Body of pancreas (tissue), 4 donors: ENCODE measurements around the gene RNU5B-1. TPM values are rescaled to one million over a fixed set of nuclear protein-coding genes. Genes with fewer than 3 reads are reported as not detected.

Experiments used
- ATAC-seq: fragments of 150-250 bp; one replicate; pipeline ENCODE4 v1.9.1; 2016
- DNase-seq, 4 donors: peaks; one replicate each; pipeline ENCODE4 v3.0.0-alpha.2; 2019
- H3K27ac ChIP-seq, 4 donors: fragments of 200-600 bp; sonication (generic); 1 replicate in 3 of 4; 2 replicates in 1 of 4; pipeline versions ENCODE4 v1.5.1 to v1.6.1; 2016 to 2019; ENCODE audit warnings: mild to moderate bottlenecking in 1 of 4, mixed read lengths in 1 of 4, moderate library complexity in 1 of 4
- H3K27me3 ChIP-seq, 2 donors: fragments of 200-600 bp; sonication (generic); one replicate each; pipeline ENCODE4 v1.6.0; 2016; ENCODE audit warnings: mild to moderate bottlenecking in 1 of 2
- H3K36me3 ChIP-seq, 2 donors: fragments of 200-600 bp; sonication (generic); replicated peaks in 1 of 2; 2 replicates each; pipeline ENCODE4 v1.5.1; 2016; ENCODE audit warnings: low read depth in 2 of 2; ENCODE audit not compliant: insufficient read depth in 1 of 2
- H3K4me1 ChIP-seq: fragments of 200-600 bp; sonication (generic); one replicate; pipeline ENCODE4 v1.6.0; 2016
- H3K4me3 ChIP-seq, 2 donors: fragments of 200-600 bp; sonication (generic); 1 replicate in 1 of 2; 2 replicates in 1 of 2; pipeline ENCODE4 v1.5.1; 2016 to 2019
- H3K9me3 ChIP-seq, 3 donors: fragments of 200-600 bp; sonication (generic); 1 replicate in 2 of 3; 2 replicates in 1 of 3; pipeline ENCODE4 v1.5.1; 2016
- CTCF ChIP-seq, 7 experiments: fragments of 450-650 bp in 4 of 7; fragments of 200-600 bp in 3 of 7; sonication (generic) in 3 of 7; IDR thresholded peaks; one replicate each; pipeline ENCODE4 v1.5.1; 2016 to 2019; ENCODE audit warnings: antibody characterized with exemption in 7 of 7
- POLR2A ChIP-seq, 3 donors: fragments of 450-650 bp; IDR thresholded peaks; one replicate each; pipeline ENCODE4 v1.6.1; 2016; ENCODE audit warnings: antibody characterized with exemption in 3 of 3, mild to moderate bottlenecking in 2 of 3
- WGBS, 2 donors: methylation state at CpG; one replicate each; pipeline ENCODE4 v1.1.5; 2017; 5-methylcytosine and 5-hydroxymethylcytosine counted together
- intact Hi-C: fragments of 100-400 bp; cut with DNase I; formaldehyde crosslinking; loops from one replicate; pipeline ENCODE4 v1.15.1; 2023
- total RNA-seq, 2 donors: library from RNA; depleted of rRNA; stranded (reverse); fragments of >200 nt; gene quantifications; one replicate each; pipeline ENCODE4 v1.1.0, GENCODE V29; 2016

RNU5B-1 gene
- total RNA-seq, 2 donors from 2014 or later, result not detected

GRCh38 chr15:65318870-65319356 is 14.4 kb downstream of the RNU5B-1 start:
- H3K27me3 ChIP-seq, result no peaks in the 10 kb centered on the region
- peak; percentile 98 for ATAC-seq
- no peaks in the 10 kb centered on the region for H3K4me1 ChIP-seq
- H3K9me3 ChIP-seq, result no peaks in the 10 kb centered on the region
- WGBS, 2 donors, result 37 to 40% methylated on average over 5 of the region's 5 CpGs
- intact Hi-C loops, result loop anchor here (5.0 kb wide), 1 partner anchor 68 kb away; no protein-coding TSS in a partner anchor
- peak; percentile 83 to 86 (median 83) for DNase-seq
- no peak overlapping the region for H3K27ac ChIP-seq
- no peak overlapping the region for H3K4me3 ChIP-seq
- TF ChIP-seq POLR2A (IDR thresholded peaks at IDR 0.05) (no peak), CTCF (IDR thresholded peaks at IDR 0.05) (peak; percentile 83 to 97 (median 95))
- no peaks in the 10 kb centered on the region for H3K36me3 ChIP-seq

- no peaks in the 10 kb centered on the region for H3K27me3 ChIP-seq
- H3K4me3 ChIP-seq, result no peak overlapping the region
- intact Hi-C loops, result no loop called here
- ATAC-seq (peak; percentile 19), DNase-seq (peak in 3 of 4 donors; percentile 62 to 72 (median 65))
- WGBS, 2 donors, result 6 to 8% methylated on average over 6 to 9 of the region's 9 CpGs
- H3K27ac ChIP-seq, result no peak overlapping the region
- TF ChIP-seq POLR2A (IDR thresholded peaks at IDR 0.05), result no peak
- TF ChIP-seq CTCF (IDR thresholded peaks at IDR 0.05), result no peak
- H3K36me3 ChIP-seq, result no peaks in the 10 kb centered on the region
- no peaks in the 10 kb centered on the region for H3K9me3 ChIP-seq
- H3K4me1 ChIP-seq, result peaks cover 4% of the 10 kb centered on the region
Observed at GRCh38 chr15:65323071-65323511, 18.6 kb downstream of the RNU5B-1 start.

- H3K36me3 ChIP-seq, result no peaks in the 10 kb centered on the region
- TF ChIP-seq CTCF (IDR thresholded peaks at IDR 0.05) (no peak), POLR2A (IDR thresholded peaks at IDR 0.05) (no peak)
- peaks cover 4% of the 10 kb centered on the region for H3K4me1 ChIP-seq
- WGBS, 2 donors, result 32 to 35% methylated on average over 3 to 6 of the region's 12 CpGs
- intact Hi-C loops, result no loop called here
- no peaks in the 10 kb centered on the region for H3K9me3 ChIP-seq
- no peaks in the 10 kb centered on the region for H3K27me3 ChIP-seq
- DNase-seq (peak in 3 of 4 donors; percentile 8 to 45 (median 25)), ATAC-seq (peak; percentile 50)
- H3K4me3 ChIP-seq, result no peak overlapping the region
- H3K27ac ChIP-seq, result no peak overlapping the region
Observed at GRCh38 chr15:65326117-65326526, 21.6 kb downstream of the RNU5B-1 start.

- 75 to 86% methylated on average over 2 of the region's 2 CpGs for WGBS, 2 donors
- Histone ChIP-seq H3K4me3 (no peak overlapping the region), H3K4me1 (peaks cover 4% of the 10 kb centered on the region), H3K27ac (no peak overlapping the region), H3K27me3 (no peaks in the 10 kb centered on the region), H3K9me3 (no peaks in the 10 kb centered on the region), H3K36me3 (no peaks in the 10 kb centered on the region)
- DNase-seq (no peak), ATAC-seq (no peak)
- TF ChIP-seq POLR2A (IDR thresholded peaks at IDR 0.05), result no peak
- TF ChIP-seq CTCF (IDR thresholded peaks at IDR 0.05), result no peak
- intact Hi-C loops, result no loop called here
Observed at GRCh38 chr15:65326818-65327217, 22.3 kb downstream of the RNU5B-1 start.
